Activated B cell treated with CpG ODN at 0.5 μM for 24 hours (primary cell): ENCODE results near the gene PSMF1. TPM values are rescaled to one million over a fixed set of nuclear protein-coding genes. Genes with fewer than 3 reads are reported as not detected.

Source experiments
- ATAC-seq: fragments of 200-7000 bp; cut with Tn5 transposase; one replicate; pipeline ENCODE4 v1.10.0; 2021; ENCODE audit warnings: low read depth, mild to moderate bottlenecking, moderate library complexity
- CTCF ChIA-PET: fragments of 350-600 bp; sonication (Branson Sonifier 250); formaldehyde crosslinking; loops from one replicate; lab custom pipeline; 2021; ENCODE audit warnings: antibody characterized with exemption; lab: Charles Lee
- POLR2A ChIA-PET: fragments of 350-600 bp; sonication (Branson Sonifier 250); formaldehyde crosslinking; loops from one replicate; lab custom pipeline; 2021; ENCODE audit warnings: antibody characterized with exemption; lab: Charles Lee
- DNase-seq: peaks from one replicate; pipeline ENCODE4 v3.0.0; 2022
- H3K27ac Mint-ChIP-seq: one replicate; pipeline ENCODE4 v1.8.0; 2020; ENCODE audit warnings: mixed read lengths
- H3K27me3 Mint-ChIP-seq: one replicate; pipeline ENCODE4 v1.8.0; 2021; ENCODE audit warnings: mixed read lengths
- H3K36me3 Mint-ChIP-seq: one replicate; pipeline ENCODE4 v1.8.0; 2021; ENCODE audit warnings: low read depth, mixed read lengths
- H3K4me1 Mint-ChIP-seq: one replicate; pipeline ENCODE4 v1.8.0; 2021; ENCODE audit warnings: mixed read lengths
- H3K4me3 Mint-ChIP-seq: one replicate; pipeline ENCODE4 v1.8.0; 2020; ENCODE audit warnings: mild to moderate bottlenecking, mixed read lengths
- H3K9me3 Mint-ChIP-seq: one replicate; pipeline ENCODE4 v1.8.0; 2020; ENCODE audit warnings: mixed read lengths
- CTCF ChIP-seq: fragments of 200-600 bp; IDR thresholded peaks from one replicate; pipeline ENCODE4 v1.8.0; 2022; ENCODE audit warnings: antibody characterized with exemption, mild to moderate bottlenecking
- intact Hi-C: fragments of 100-400 bp; cut with micrococcal nuclease; formaldehyde crosslinking; loops from one replicate; pipeline ENCODE4 v1.15.1; 2024
- total RNA-seq: library from RNA; stranded (reverse); gene quantifications from 2 replicates; pipeline ENCODE4 v1.2.3, GENCODE V29; 2022

PSMF1 gene
- total RNA-seq, 1 donor from 2014 or later: 130 TPM

GRCh38 chr20:1150218-1150617, 31.8 kb downstream of the PSMF1 start:
- no peaks in the 10 kb centered on the region for H3K27me3 Mint-ChIP-seq
- ATAC-seq: no peak
- CTCF ChIA-PET: no interaction called here

GRCh38 chr20:1150968-1151367, 32.6 kb downstream of the PSMF1 start:
- peaks cover 86% of the 10 kb centered on the region for H3K36me3 Mint-ChIP-seq
- no peak overlapping the region for H3K27ac Mint-ChIP-seq
- no peak overlapping the region for H3K4me3 Mint-ChIP-seq
- ATAC-seq: no peak
- TF ChIP-seq CTCF: no peak
- ChIA-PET POLR2A (no interaction called here), CTCF (no interaction called here)
- H3K4me1 Mint-ChIP-seq: peaks cover 2% of the 10 kb centered on the region
- no peaks in the 10 kb centered on the region for H3K27me3 Mint-ChIP-seq
- H3K9me3 Mint-ChIP-seq: peaks cover 3% of the 10 kb centered on the region
- intact Hi-C loops: no loop called here
- DNase-seq: no peak

More at GRCh38 chr20:1150218-1150617, 31.8 kb downstream of the PSMF1 start:
- intact Hi-C loops: no loop called here
- POLR2A ChIA-PET: no interaction called here
- no peak for DNase-seq
- Mint-ChIP-seq H3K36me3 (peaks cover 86% of the 10 kb centered on the region), H3K27ac (no peak overlapping the region), H3K4me3 (no peak overlapping the region), H3K4me1 (peaks cover 4% of the 10 kb centered on the region), H3K9me3 (peaks cover 3% of the 10 kb centered on the region)
- TF ChIP-seq CTCF: no peak

- H3K4me1 Mint-ChIP-seq: no peaks in the 10 kb centered on the region
- DNase-seq: no peak
- peaks cover 75% of the 10 kb centered on the region for H3K36me3 Mint-ChIP-seq
- ChIA-PET CTCF (no interaction called here), POLR2A (no interaction called here)
- no peak for ATAC-seq
- H3K27ac Mint-ChIP-seq: no peak overlapping the region
- H3K9me3 Mint-ChIP-seq: peaks cover 7% of the 10 kb centered on the region
- H3K4me3 Mint-ChIP-seq: no peak overlapping the region
- intact Hi-C loops: no loop called here
- no peak for TF ChIP-seq CTCF
- H3K27me3 Mint-ChIP-seq: no peaks in the 10 kb centered on the region
Observed at GRCh38 chr20:1154226-1154625, 35.8 kb downstream of the PSMF1 start.

GRCh38 chr20:1154691-1155090, 36.3 kb downstream of the PSMF1 start:
- ATAC-seq: no peak
- peaks cover 72% of the 10 kb centered on the region for H3K36me3 Mint-ChIP-seq

GRCh38 chr20:1155342-1155741, 36.9 kb downstream of the PSMF1 start:
- no peaks in the 10 kb centered on the region for H3K4me1 Mint-ChIP-seq
- TF ChIP-seq CTCF: no peak
- H3K4me3 Mint-ChIP-seq: no peak overlapping the region
- H3K27me3 Mint-ChIP-seq: no peaks in the 10 kb centered on the region
- peaks cover 7% of the 10 kb centered on the region for H3K9me3 Mint-ChIP-seq
- intact Hi-C loops: no loop called here
- POLR2A ChIA-PET: no interaction called here
- H3K36me3 Mint-ChIP-seq: peaks cover 74% of the 10 kb centered on the region
- CTCF ChIA-PET: no interaction called here
- ATAC-seq (no peak), DNase-seq (no peak)
- H3K27ac Mint-ChIP-seq: no peak overlapping the region

More at GRCh38 chr20:1154691-1155090, 36.3 kb downstream of the PSMF1 start:
- H3K9me3 Mint-ChIP-seq: peaks cover 7% of the 10 kb centered on the region
- intact Hi-C loops: no loop called here
- H3K4me3 Mint-ChIP-seq: no peak overlapping the region
- no peaks in the 10 kb centered on the region for H3K4me1 Mint-ChIP-seq
- TF ChIP-seq CTCF: no peak
- DNase-seq: no peak
- POLR2A ChIA-PET: no interaction called here
- no peak overlapping the region for H3K27ac Mint-ChIP-seq
- H3K27me3 Mint-ChIP-seq: no peaks in the 10 kb centered on the region
- CTCF ChIA-PET: no interaction called here
